GM13976 (cell line): ENCODE measurements around the gene GRIN2A.

Source experiments
- DNase-seq: peaks from one replicate; pipeline ENCODE4 v3.0.0; 2012; ENCODE audit warnings: low spot score
- CTCF ChIP-seq: IDR thresholded peaks from 2 replicates; pipeline ENCODE4 v1.5.1; 2012; ENCODE audit warnings: borderline replicate concordance, mild to moderate bottlenecking; ENCODE audit not compliant: insufficient read depth; ENCODE audit errors: extremely low read depth, missing control alignments, control extremely low read depth
- in situ Hi-C: fragments of 300-500 bp; cut with MboI; formaldehyde crosslinking; loops from one replicate; pipeline ENCODE4 v1.12.0; 2022; ENCODE audit warnings: low sequenced_read_pairs, mixed read lengths, inconsistent platforms; ENCODE audit not compliant: unreplicated experiment

Gene GRIN2A

GRCh38 chr16:10182222-10183053 is at the start of gene GRIN2A:
Gene GRIN2A (minus strand): TSS chr16:10182428. CDS start chr16:10180411, 2,017 bp downstream.
- DNase-seq: peak; percentile 68
- no peak for TF ChIP-seq CTCF
- in situ Hi-C loops: loop anchor here (25.0 kb wide), 1 partner anchor 920 kb away; no protein-coding TSS in a partner anchor

- TF ChIP-seq CTCF: no peak
Measured at GRCh38 chr16:10231563-10231962, 49.3 kb upstream of the GRIN2A start.

DNA sequence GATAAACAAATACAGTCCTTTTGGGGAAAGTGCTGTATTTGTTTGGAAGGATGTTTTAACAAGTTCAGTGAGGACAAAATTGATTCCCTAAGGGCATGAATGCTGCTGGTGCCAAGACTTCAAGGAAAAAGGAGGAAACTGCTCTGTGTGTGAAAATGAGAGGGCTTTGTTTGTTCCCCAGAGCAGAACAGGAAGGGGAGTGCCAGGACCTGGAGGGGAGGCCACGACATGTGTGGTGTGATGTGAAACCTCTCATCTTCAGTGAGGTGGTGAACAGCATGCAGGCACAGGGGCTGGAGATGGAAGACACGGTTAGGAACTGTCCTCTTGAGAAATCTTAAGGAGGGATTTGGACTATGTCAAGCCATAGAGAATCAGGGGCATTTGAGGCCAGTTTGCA is 46.6 kb upstream of the GRIN2A start:
- no peak for DNase-seq
- in situ Hi-C loops: no loop called here
- TF ChIP-seq CTCF: no peak

More at GRCh38 chr16:10231563-10231962, 49.3 kb upstream of the GRIN2A start:
- DNase-seq: no peak
- in situ Hi-C loops: no loop called here

GRCh38 chr16:10226987-10227306 is 44.7 kb upstream of the GRIN2A start:
- in situ Hi-C loops: no loop called here
- no peak for TF ChIP-seq CTCF
- no peak for DNase-seq

- DNase-seq: no peak
- no peak for TF ChIP-seq CTCF
- in situ Hi-C loops: no loop called here
Measured at GRCh38 chr16:10226141-10226986, 44.1 kb upstream of the GRIN2A start.

GRCh38 chr16:10225653-10226052 is 43.4 kb upstream of the GRIN2A start:
- in situ Hi-C loops: no loop called here
- DNase-seq: no peak
- no peak for TF ChIP-seq CTCF
